CD4-positive, alpha-beta T cell treated with Interleukin-6 for 4 hours (primary cell): ENCODE data around the gene TDRD6.

Experiments
- DNase-seq: peaks from one replicate; pipeline ENCODE4 v3.0.0-alpha.2; 2020; ENCODE audit warnings: mixed read lengths

The TDRD6 gene

DNA sequence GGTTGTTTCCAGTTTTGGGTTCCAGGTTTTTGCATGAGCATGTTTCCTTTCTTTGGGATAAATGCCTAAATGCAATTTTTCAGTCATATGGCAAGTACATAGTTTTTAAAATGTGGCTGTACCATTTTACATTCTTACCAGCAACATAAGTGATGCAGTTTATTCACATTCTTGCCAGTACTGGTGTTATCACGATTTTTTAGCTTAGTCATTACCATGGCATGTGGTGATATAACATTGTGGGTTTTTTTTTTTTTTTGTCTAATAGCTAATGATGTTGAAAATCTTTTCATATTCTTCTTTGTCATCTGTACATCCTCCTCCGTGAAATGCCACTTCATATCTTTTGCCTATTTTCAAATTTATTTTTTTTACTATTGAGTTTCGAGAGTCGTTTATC lies 2.9 kb upstream of the TDRD6 start:
- DNase-seq: no peak

DNA sequence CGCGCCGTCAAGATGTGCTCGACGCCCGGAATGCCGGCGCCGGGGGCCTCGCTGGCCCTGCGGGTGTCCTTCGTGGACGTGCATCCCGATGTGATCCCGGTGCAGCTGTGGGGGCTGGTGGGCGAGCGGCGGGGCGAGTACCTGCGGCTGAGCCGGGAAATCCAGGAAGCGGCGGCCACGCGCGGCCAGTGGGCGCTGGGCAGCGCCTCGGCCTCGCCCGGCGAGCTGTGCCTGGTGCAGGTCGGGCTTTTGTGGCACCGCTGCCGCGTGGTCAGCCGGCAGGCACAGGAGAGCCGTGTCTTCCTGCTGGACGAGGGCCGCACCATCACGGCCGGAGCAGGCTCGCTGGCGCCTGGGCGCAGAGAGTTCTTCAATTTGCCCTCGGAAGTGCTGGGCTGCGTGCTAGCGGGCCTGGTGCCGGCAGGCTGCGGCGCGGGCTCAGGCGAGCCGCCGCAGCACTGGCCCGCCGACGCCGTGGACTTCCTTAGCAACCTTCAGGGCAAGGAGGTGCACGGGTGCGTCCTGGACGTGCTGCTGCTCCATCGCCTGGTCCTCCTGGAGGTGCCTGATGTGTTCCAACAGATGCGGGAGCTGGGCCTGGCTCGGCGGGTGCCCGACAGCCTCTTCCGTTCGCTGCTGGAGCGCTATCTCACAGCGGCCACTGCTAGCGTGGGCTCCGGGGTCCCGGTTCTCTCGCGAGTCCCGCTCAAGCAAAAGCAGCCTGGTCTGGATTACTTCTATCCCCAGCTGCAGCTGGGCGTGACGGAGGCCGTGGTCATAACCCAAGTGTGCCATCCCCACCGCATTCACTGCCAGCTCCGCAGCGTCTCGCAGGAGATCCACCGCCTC lies 656 bp downstream of the TDRD6 start:
- no peak for DNase-seq

DNA sequence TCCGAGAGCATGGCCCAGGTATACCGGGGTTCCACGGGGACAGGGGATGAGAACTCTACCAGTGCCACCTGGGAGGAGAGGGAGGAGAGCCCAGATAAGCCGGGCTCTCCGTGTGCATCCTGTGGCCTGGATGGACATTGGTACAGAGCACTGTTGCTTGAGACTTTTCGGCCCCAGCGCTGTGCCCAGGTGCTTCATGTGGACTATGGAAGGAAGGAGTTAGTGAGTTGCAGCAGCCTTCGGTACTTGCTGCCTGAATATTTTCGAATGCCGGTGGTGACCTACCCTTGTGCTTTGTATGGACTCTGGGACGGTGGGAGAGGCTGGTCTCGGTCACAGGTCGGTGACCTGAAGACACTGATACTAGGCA lies 1.3 kb downstream of the TDRD6 start:
- DNase-seq: no peak

DNA sequence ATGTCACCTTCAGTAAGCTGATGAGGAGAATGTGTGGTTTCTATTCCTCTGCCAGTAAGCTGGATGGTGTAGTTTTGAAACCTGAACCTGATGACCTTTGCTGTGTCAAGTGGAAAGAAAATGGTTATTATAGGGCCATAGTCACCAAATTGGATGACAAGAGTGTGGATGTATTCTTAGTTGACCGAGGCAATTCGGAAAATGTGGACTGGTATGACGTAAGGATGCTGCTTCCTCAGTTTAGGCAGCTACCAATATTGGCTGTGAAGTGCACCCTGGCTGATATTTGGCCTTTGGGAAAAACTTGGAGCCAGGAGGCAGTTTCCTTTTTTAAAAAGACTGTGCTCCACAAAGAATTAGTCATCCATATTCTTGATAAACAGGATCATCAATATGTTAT lies 2.0 kb downstream of the TDRD6 start:
- no peak for DNase-seq

DNA sequence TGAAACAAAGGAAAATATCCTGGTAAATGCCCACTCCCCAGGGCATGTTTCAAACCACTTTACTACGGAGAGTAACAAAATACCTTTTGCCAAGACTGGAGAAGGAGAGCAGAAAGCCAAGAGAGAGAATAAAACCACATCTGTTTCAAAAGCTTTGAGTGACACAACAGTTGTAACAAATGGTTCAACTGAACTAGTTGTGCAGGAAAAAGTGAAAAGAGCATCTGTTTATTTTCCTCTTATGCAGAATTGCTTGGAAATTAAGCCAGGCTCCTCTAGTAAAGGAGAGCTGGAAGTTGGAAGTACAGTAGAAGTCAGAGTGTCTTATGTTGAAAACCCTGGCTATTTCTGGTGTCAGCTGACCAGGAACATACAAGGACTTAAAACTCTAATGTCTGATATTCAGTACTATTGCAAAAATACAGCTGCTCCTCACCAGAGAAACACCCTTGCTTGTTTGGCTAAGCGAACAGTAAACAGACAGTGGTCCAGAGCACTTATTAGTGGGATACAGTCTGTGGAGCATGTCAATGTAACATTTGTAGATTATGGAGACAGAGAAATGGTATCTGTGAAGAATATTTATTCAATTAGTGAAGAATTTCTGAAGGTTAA lies 2.6 kb downstream of the TDRD6 start:
- no peak for DNase-seq

DNA sequence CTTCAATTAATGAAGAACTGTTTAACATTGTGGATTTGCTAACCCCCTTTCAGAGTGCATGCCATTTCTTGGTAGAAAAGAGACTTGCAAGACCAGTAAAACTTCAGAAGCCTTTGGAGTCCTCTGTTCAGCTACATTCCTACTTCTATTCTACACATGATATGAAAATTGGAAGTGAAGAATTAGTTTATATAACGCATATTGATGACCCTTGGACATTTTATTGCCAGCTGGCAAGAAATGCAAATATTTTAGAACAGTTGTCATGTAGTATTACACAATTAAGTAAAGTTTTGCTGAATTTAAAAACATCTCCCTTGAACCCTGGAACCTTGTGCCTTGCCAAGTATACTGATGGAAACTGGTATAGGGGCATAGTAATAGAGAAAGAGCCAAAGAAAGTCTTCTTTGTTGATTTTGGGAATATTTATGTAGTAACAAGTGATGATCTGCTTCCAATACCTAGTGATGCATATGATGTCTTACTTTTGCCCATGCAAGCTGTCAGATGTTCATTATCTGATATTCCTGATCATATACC lies 3.3 kb downstream of the TDRD6 start:
- DNase-seq: no peak

DNA sequence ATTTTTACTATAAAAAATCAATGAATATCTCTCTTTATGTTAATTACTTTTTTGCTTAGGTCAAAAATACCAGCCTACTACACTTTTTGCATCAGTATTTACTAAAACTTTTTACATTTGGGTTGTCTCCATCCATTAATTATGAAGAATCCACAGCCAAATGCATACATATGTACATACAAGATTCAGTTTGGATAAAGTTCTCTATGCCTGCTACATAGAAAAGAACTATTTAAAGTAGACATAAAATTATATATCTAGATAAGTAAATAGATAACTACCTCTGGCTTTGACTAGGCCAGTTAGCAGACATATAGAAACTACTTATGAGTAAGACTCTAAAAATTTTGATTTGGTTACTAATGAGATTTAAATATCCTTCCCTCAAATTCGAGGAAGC lies 12.3 kb downstream of the TDRD6 start:
- no peak for DNase-seq

DNA sequence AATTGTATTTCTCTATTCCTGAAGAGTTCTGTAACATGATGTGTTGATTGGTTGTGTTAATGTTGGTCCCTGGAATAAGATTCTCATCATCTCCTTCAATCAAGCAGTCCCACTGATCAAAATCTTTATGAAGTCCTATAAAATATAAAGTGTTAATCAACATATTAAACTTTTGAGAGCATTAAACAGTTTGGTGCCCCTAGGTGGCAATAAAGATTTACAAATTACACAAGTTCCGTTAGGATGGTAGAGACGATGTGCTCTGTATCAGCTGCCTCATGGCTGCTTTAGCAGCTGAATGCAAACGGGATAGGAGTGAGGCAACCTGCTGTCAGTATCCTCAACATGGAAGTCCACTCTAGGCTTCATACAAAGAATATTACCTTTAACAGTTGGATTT lies 16.9 kb downstream of the TDRD6 start:
- DNase-seq: no peak

DNA sequence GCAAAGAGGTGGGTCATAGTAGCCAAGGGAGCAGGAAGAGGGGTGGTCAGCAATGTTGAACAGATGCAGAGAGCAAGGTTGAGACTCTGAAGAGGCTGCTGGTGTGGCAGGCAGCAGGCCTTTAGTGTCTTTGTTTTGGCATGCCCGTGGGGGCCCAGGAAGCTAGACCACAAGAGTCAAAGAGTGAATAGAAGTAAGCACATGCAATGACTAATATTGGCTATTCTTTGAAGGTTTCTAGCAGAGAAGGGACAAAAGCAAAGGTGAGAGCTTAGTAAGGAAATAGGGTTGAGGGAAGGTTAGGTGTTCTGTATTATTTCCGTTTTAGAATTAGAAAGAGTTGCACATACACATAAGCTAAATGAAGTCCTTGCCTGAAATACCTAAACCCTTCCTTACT lies 18.8 kb downstream of the TDRD6 start:
- no peak for DNase-seq

DNA sequence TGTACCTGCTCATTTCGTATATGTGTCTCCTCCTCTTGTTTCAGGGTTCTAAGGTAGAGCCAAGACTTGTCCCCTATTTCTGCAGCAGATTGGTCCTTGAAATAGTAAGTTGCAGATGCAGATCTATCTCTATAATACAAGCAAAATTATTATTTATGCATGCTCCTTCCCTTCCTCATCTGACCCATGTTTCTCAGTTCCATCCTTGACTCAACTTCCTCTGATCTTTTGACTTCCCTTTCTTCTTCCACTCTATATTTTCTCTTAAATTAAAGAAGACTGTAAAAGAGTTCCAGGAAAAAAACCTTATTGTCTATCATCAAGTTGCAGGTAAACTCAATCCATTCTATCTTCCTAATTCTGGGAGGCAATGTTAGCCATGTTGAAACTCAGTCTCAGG lies 23.8 kb downstream of the TDRD6 start:
- DNase-seq: no peak

DNA sequence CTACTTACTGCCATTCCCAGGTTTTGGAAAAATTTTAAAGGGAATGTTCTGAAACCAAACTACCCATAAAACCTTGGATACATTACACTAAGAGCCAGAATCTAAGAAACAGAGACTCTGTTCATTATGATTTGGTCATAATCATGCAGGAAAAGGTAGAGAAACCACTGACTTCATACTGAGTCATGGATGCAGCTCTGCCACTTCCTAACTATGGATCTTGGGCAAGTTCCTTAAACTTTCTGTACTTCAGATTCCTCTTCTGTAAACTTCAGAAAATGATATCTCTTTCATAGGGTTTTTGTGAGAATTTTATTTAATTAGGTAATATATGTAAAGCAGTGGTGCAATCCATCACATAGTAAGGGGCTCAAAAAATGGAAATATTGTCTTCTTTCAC lies 27.5 kb downstream of the TDRD6 start:
- no peak for DNase-seq

DNA sequence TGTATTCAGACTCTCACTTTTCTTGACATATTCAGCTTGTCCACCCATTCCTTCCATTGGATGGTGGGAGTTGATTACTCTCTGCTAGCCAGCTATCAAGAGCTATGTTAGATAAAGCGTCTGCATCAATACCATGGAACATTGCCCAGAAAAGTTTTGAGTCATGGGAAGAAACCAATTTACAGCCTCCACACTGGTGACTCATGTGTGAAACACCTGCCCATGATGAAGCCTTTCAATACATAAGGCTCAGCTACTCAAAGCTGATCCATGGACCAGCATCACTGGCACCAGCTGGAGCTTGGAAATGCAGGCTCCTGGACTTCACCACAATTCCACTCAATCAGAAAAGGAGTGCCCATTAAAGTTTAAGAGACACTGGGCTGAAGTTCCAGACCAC lies 31.4 kb downstream of the TDRD6 start:
- DNase-seq: no peak

DNA sequence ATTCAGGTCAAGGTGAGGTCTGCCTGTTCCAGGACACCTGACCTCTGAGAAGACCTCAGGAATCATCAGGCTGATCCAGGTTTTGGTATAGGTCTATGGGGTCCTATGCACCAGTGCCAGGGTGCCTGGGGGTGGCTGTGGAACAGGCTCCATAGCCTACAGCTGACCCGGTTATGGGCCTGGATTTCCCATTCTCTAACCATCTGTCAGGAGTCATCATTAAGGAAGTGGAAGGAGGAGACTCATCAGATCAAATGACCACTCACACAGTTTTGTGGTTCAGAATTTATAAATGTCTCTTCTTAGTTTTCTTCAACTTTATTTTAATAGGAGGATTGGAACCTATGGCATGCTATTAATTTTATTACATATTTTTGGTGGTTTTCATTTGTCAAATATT lies 32.7 kb downstream of the TDRD6 start:
- DNase-seq: no peak

DNA sequence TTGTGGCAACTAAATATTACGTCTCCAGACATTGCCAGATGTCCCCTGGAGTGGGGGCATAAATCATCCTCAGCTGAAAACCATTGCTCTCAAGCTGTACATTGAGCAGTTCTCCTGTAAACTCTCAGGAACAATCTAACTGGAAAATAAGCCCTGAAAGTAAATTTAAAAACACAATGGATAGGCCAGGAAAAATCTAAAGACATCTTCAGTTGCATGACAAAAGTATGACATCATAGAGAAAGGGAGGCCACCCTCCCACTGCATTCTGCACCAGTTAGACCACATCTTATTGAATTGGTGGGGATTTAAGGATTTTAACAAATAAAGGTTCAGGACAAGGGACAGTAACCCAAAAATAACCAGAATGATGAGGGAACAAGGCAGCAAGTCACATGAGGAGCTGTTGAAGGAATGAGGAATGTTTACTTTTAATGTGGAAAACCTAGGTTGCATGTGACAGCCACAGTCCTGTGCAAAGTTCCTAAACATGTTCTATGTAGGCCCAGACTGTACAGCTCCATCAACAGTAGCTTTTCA lies 42.2 kb downstream of the TDRD6 start:
- no peak for DNase-seq

DNA sequence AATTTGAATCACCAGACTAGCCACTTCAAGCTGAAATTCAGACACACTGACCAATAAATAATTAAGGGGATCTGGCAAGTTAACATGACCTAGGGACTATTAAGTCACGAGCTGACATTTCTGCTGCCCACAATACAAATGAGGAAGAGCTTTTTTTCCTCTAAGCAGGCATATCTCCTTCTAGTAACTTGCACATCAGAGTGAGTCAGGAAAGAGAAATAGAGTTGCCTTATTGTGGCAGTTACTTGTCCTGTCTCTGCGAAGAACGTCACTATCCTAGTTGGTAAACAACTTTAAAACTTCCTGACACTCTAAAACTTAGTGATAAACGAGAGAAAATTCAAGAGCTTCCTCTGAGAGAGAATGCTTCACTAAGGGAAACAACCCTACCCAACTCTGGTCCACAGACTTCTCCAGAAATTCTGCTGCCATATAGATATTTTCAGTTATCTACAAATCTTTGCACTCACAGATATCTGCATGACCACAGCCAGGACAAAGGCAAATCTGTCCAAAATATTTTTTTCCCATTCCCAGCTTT lies 43.3 kb downstream of the TDRD6 start:
- no peak for DNase-seq

DNA sequence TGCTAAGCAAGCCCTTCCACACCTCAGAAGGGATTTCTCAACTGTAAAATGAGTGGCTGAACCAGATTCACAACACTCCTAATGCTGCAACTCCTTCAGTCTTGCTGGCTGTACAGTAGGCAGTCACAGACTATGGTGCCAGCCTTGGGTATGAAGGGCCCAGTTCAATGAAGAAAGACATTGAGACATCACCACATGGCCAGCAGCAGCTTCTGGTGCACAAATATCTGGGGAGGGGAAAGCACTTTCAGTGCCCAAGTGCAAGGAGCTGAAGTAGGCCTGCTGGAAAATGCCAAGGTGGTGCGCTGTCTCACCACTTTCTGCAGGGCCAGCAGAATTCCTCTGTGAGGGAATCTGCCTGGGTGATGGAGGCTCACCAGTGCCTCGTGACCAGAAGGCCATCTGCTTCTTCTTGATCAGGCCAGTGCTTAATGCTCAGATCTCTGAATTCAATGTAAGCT lies 45.7 kb downstream of the TDRD6 start:
- DNase-seq: no peak

DNA sequence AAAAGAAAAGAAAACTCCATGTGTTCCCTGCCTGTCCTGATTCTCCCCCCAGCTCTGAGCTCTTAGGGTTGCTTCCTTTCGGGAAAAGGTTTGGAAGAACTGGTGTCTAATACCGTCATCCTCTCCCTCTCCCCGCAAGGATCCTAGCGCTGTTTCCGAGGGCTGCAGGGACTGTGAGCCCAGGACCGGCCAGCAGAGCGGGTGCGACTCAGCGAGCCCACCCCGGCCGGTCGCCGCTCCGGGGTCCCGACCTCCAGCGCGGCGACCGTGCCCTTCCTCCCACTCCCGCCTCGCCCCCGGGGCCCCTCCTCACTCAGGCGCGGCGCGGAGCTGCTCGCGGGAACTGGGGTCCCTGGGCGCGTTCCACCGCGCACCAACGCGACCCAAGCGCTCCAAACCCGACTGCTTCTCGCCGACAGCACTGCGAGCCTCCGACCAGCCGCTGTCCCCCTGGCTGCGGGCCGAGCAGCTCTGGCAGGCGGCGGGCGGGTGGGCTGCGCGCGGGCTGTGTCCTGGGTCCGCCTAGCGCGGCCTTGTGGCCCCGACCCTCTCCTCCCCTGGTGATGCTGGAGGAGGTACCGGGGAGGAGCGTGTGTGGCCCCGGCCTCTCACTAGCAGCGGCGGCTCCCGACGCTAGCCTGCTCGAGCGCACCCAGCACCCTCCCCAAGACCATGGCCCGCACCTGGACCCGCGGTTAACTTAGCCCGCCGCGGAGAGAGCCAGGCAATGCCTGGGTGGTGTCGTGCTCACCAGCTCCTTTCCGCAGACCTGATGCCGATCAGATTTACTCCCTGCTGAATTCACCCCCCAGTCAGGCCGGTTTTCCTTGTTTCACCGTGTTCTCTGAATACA lies 47.4 kb downstream of the TDRD6 start, which contains the start of gene PLA2G7:
PLA2G7 (minus strand) TSS at position 509 of the 853 bp plus-strand sequence. CDS start 12,484 bp downstream, outside the sequence.
- no peak for DNase-seq

DNA sequence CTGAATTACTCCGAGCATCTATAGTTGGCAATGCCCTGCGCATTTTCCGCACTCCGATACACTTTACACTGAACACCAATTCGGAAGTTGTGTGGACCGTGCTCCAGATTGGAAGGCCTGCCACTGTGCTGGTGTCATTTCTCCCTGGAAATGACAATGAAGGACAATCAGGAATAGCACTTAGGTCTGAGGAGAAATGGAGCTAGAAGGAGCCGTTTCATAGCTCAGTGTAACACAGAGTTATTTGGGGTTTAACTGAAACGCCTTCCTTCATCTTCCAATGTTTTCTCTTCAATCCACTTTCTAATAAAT lies 48.0 kb downstream of the TDRD6 start:
- no peak for DNase-seq

DNA sequence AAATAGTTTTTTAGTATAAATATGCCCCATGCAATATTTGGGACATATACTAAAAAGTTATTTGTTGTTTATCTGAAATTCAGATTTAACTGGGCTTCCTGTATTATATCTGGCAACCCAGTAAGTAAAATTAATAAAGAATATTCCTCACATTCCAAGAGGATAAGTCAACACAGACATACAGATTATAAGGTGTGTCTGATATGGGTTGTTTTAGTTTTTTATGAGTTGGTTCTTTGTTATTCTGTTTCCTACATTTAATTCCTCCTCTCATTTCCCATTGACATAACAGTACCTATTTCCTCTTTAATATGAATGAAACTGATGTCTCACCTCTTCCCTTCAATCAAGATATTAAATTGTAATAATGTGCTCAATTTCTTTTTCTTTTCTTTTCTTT lies 49.2 kb downstream of the TDRD6 start:
- DNase-seq: no peak

DNA sequence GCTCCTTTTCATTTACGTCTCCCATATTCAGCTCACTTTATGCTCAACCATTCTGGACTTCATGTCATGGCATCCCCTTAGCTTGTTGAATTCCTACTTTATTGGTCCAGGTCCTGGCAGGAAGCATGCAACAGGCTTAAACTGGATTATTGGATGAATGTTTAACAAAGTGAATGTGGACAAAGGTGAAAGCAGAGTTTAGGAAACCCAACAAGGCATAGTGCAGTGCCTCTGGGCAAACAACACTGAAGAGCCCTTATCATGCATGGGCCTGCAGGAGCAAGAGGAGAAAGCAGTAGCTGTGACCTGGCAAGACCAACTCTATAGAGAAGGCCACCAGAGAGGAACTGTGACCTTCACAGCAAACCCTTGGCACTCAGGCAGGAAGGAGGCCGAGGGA lies 53.8 kb downstream of the TDRD6 start:
- DNase-seq: no peak

DNA sequence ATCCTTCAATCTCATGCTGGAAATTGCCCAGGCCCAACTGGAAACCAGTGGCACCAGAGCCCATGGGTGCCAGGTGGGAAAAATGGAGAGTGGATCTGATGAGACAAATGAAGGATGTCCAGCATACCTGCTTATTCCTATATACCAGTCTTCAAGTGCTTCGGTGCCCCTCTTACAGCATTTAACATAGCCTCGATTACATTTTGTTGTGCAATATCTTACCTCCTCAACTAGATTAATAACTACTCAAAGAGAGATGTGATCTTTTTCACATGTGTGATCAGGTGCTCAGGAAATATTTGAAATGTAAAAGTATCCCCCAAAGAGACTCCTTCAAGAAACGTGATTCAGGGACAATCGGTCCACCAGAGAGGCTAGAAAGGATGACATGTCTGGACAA lies 54.2 kb downstream of the TDRD6 start:
- DNase-seq: no peak

DNA sequence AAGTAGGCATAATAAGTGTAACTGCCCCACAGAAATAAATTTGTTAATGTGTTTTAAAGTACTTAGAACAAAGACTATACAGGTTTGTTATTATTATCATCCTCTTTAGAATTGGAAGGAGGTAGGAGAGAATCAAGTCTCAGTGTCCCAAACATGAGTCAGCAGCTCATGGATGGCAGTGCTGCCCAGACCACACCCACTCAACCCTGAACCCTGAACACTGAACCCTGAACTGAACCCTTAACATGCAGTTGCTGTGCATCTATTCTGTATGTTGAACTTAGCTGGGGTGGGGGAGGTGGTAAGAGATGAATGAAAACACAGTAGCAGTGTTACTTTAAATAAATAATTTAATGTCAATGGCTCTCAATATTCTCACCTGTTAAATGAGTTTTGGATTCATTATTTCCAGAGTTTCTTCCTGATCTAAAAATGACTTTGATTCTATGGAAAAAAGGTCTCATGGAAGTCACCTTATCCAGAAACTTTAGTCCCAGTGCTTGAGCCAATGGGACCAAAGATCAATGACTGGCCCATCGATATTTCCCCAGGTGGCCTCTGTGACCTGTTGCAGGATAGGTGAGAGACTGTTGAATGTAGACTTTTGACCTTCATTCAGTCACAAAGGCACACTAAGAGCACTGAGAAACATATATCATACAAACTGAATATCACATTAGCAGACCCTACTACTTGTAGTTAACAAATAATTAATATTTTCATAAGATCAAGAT lies 55.9 kb downstream of the TDRD6 start:
- DNase-seq: no peak
